Neutrophil (primary cell): ENCODE measurements around the gene RPS6KA2.
A peak's percentile ranks its signal among the peaks of the same experiment; 100 is the strongest.

Experiments
- H3K27ac ChIP-seq: fragments of 200-600 bp; sonication (generic); 2 replicates; pipeline ENCODE4 v1.5.1; 2016; ENCODE audit warnings: mild to moderate bottlenecking, moderate library complexity
- H3K27me3 ChIP-seq: fragments of 200-600 bp; sonication (generic); 2 replicates; pipeline ENCODE4 v1.6.0; 2016; ENCODE audit warnings: mild to moderate bottlenecking
- H3K36me3 ChIP-seq: fragments of 200-600 bp; sonication (generic); 2 replicates; pipeline ENCODE4 v1.5.1; 2017
- H3K4me1 ChIP-seq, 2 experiments: fragments of 200-600 bp in 1 of 2; sonication (generic) in 1 of 2; 1 replicate in 1 of 2; 2 replicates in 1 of 2; pipeline versions ENCODE4 v1.5.1 to v1.6.1; 2013 to 2016; ENCODE audit warnings: low read depth in 1 of 2, low read length in 1 of 2, mild to moderate bottlenecking in 1 of 2, moderate library complexity in 1 of 2; ENCODE audit not compliant: control insufficient read depth in 1 of 2, insufficient read depth in 1 of 2
- H3K4me3 ChIP-seq, 2 experiments: fragments of 200-600 bp in 1 of 2; sonication (generic) in 1 of 2; 1 replicate in 1 of 2; 2 replicates in 1 of 2; pipeline ENCODE4 v1.5.1; 2013 to 2016; ENCODE audit warnings: low read depth in 1 of 2, low read length in 1 of 2, mild to moderate bottlenecking in 1 of 2, moderate library complexity in 1 of 2
- H3K9me3 ChIP-seq: fragments of 200-600 bp; sonication (generic); 2 replicates; pipeline ENCODE4 v1.5.1; 2016
- TF ChIP-seq, protein P1 (sequence below): fragments of 200-600 bp; sonication (generic); IDR thresholded peaks from 2 replicates; pipeline ENCODE4 v1.5.1; 2016; ENCODE audit warnings: antibody characterized with exemption

Gene RPS6KA2

DNA sequence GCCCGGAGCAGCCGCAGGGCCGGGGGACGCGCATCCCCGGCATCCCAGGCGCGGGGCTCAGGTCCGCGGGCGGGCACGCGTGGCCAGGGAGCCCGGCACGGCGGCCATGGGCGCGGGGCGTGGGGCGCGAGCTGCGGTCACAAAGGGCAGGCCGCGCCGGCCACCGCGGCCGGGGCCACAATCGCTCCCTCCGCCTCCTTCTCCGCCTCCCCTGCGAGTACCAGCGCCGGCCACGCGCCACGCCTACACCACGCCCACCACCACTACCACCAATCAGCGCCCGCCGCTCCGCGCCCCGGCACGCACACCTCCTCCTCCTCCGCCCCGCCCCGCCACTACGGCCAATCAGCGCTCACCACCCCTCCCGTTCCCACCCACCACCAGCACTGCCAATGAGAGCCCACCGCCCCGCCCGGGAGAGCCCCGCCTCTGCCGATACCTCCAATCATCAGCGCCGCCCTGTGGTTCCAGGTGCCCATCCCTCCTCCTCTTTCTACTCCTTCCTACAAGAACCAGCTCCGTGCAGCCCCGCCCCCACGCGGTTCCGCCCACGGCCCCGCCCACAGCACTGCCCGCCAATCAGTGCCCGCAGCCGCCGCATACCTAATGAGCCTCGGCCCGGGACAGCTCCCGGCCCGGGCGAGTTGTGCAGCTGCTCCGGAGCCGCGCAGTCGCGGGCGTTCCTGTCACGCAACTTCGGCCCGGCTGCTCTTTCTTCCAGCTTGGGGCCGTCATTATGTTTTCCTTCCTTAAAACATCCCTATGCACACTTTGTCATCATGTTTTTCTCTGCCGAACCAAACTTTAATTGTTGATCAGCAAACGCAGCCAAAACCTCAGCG, at the start of gene RPS6KA2:
TSS of gene RPS6KA2 (minus strand) at position 219 of the 842 bp plus-strand sequence. CDS start 232 bp downstream, outside the sequence.
- Histone ChIP-seq H3K4me1 (peaks cover 26 to 54% of the 10 kb centered on the region in 2 experiments), H3K36me3 (no peaks in the 10 kb centered on the region), H3K4me3 (peak within 1 kb of the TSS; percentile 74 to 85), H3K27ac (peak within 1 kb of the TSS; percentile 81), H3K9me3 (no peaks in the 10 kb centered on the region), H3K27me3 (no peaks in the 10 kb centered on the region)
- TF ChIP-seq, protein P1, sequence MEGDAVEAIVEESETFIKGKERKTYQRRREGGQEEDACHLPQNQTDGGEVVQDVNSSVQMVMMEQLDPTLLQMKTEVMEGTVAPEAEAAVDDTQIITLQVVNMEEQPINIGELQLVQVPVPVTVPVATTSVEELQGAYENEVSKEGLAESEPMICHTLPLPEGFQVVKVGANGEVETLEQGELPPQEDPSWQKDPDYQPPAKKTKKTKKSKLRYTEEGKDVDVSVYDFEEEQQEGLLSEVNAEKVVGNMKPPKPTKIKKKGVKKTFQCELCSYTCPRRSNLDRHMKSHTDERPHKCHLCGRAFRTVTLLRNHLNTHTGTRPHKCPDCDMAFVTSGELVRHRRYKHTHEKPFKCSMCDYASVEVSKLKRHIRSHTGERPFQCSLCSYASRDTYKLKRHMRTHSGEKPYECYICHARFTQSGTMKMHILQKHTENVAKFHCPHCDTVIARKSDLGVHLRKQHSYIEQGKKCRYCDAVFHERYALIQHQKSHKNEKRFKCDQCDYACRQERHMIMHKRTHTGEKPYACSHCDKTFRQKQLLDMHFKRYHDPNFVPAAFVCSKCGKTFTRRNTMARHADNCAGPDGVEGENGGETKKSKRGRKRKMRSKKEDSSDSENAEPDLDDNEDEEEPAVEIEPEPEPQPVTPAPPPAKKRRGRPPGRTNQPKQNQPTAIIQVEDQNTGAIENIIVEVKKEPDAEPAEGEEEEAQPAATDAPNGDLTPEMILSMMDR: peak; percentile 37

DNA sequence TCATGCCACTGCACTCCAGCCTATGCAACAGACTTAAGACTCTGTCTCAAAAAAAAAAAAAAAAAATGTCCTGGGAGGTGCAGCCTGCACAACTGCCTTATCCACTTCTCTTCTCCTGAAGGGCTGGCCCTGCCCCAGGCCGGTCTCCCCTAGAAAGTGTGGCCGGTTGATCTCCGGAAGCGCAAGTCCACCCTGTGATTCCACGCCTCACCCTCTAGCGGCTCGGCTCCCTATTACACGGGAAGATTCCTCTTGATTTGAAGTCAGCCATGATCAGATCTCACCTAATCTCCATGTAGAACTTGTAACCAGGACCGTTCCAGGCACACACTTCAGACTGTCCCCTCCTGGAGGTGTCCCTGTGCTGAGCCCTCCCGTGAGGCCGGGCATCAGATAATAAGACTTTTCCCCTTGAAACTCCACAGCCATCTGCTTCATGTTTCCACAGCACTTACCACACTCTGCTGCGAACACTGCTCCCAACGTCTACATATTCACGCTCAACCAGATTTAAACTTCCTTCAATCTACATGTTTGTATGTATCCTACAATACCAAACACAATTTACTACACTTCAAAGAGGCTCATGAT, 49.3 kb upstream of the RPS6KA2 start:
- H3K4me1 ChIP-seq: peaks cover 10 to 53% of the 10 kb centered on the region in 2 experiments
- H3K27ac ChIP-seq: no peak overlapping the region
- H3K27me3 ChIP-seq: peaks cover 10% of the 10 kb centered on the region
- no peak overlapping the region for H3K4me3 ChIP-seq
- no peaks in the 10 kb centered on the region for H3K36me3 ChIP-seq
- TF ChIP-seq, protein P1: no peak
- H3K9me3 ChIP-seq: no peaks in the 10 kb centered on the region

DNA sequence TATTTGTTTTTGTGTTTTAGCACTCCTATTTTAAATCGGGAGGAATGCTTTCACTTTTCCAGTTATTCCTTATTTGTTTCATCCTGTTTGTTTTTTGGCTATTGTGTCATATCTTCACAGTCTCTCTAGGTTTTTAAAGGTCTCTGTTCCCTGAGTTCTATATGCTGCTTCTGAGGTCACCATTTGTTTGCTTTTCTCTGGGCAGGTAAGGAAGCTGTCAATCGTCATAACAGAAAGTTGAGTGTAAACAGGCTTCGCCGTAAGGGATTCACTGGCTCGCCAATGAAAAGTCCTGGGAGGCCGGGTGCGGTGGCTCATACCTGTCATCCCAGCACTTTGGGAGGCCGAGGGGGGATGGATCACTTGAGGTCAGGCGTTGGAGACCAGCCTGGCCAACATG, 48.7 kb upstream of the RPS6KA2 start:
- Histone ChIP-seq H3K27ac (no peak overlapping the region), H3K36me3 (no peaks in the 10 kb centered on the region), H3K27me3 (peaks cover 10% of the 10 kb centered on the region), H3K4me3 (no peak overlapping the region), H3K4me1 (peaks cover 4 to 50% of the 10 kb centered on the region in 2 experiments), H3K9me3 (no peaks in the 10 kb centered on the region)
- TF ChIP-seq, protein P1: no peak

DNA sequence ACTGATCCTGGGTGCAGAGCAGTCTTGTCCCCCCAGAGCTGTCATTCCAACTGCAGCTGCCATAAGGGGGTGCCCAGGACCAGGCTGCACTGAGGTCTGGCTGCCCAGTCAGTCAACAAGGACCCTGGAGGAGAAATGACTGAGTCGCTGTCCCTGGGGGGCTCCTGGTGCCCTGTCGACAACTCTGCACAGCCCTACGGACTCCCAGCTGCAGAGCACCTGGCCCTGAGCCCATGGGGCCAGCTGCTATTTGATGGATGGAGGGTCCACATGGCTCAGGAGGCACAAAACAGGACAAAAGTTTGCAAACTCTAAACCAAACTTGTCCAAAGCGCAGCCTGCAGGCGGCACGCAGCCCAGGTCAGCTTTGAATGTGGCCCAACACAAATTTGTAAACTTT, 46.3 kb upstream of the RPS6KA2 start:
- Histone ChIP-seq H3K4me3 (no peak overlapping the region), H3K27ac (no peak overlapping the region), H3K9me3 (no peaks in the 10 kb centered on the region), H3K27me3 (peaks cover 10% of the 10 kb centered on the region), H3K36me3 (no peaks in the 10 kb centered on the region), H3K4me1 (peaks cover 0 to 38% of the 10 kb centered on the region in 2 experiments)
- TF ChIP-seq, protein P1: no peak

DNA sequence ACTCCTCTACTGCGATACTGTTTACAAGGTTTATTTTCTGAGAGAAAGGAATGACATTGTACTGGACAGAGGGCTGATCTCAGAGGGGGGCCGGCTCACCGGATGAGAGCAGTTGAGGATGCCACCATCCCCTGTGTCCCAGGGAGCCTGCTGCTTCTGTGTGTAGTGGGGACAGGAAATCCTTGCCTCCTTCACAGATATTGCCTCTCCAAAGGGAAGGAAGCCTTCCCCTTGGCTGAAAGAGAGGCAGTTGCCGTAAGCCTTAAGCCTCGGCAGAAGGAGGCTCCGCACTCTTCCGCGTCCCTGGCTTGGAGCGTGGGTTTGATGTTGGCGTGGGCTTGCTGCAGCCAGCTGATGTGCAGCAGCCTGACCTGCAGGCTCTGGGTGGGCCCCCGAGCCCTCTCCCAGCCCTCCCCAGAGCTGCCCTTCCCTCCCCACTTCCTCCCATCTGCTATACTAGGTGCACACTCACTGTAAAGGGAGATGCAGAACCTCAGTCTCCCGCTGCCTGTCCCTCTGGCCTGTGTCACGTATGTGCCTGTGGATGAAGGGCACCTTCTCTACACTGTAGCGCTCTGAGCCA, 45.7 kb upstream of the RPS6KA2 start:
- Histone ChIP-seq H3K4me1 (peaks cover 0 to 38% of the 10 kb centered on the region in 2 experiments), H3K27me3 (peaks cover 10% of the 10 kb centered on the region), H3K4me3 (no peak overlapping the region), H3K27ac (no peak overlapping the region), H3K9me3 (no peaks in the 10 kb centered on the region), H3K36me3 (no peaks in the 10 kb centered on the region)
- TF ChIP-seq, protein P1: no peak
